ENCODE results near the gene MSL3B.

Gene MSL3B

GRCh38 chr2:233819884-233820773 is 48.1 kb downstream of the MSL3B start:
- TF ChIP-seq CTCF (IDR thresholded peaks at IDR 0.05; ENCODE audit: insufficient read depth, low read depth, low read length, missing control alignments) = no peak

GRCh38 chr2:233818639-233819621 is 49.3 kb downstream of the MSL3B start:
- no peak overlapping the region for H3K4me3 ChIP-seq (ENCODE audit: low read depth, low read length)
- TF ChIP-seq CTCF (IDR thresholded peaks at IDR 0.05; ENCODE audit: insufficient read depth, low read depth, low read length, missing control alignments) = no peak
- DNase-seq (ENCODE audit: low read depth) = no peak

More at GRCh38 chr2:233819884-233820773, 48.1 kb downstream of the MSL3B start:
- no peak for DNase-seq (ENCODE audit: low read depth)
- H3K4me3 ChIP-seq (ENCODE audit: low read depth, low read length) = no peak overlapping the region

- no peak overlapping the region for H3K4me3 ChIP-seq (ENCODE audit: low read depth, low read length)
- DNase-seq (ENCODE audit: low read depth) = no peak
- TF ChIP-seq CTCF (IDR thresholded peaks at IDR 0.05; ENCODE audit: insufficient read depth, low read depth, low read length, missing control alignments) = no peak
These were observed 50.1 kb downstream of the MSL3B start for GRCh38 chr2:233817995-233818638.

- DNase-seq (ENCODE audit: low read depth) = no peak
- TF ChIP-seq CTCF (IDR thresholded peaks at IDR 0.05; ENCODE audit: insufficient read depth, low read depth, low read length, missing control alignments) = no peak
- no peak overlapping the region for H3K4me3 ChIP-seq (ENCODE audit: low read depth, low read length)
These were observed 50.8 kb downstream of the MSL3B start for GRCh38 chr2:233817361-233817911.

GRCh38 chr2:233816771-233817170 is 51.4 kb downstream of the MSL3B start:
- no peak for DNase-seq (ENCODE audit: low read depth)
- no peak for TF ChIP-seq CTCF (IDR thresholded peaks at IDR 0.05; ENCODE audit: insufficient read depth, low read depth, low read length, missing control alignments)

GRCh38 chr2:233816334-233816733 is 51.9 kb downstream of the MSL3B start:
- TF ChIP-seq CTCF (IDR thresholded peaks at IDR 0.05; ENCODE audit: insufficient read depth, low read depth, low read length, missing control alignments) = no peak
- DNase-seq (ENCODE audit: low read depth) = no peak
- H3K4me3 ChIP-seq (ENCODE audit: low read depth, low read length) = no peak overlapping the region

More at GRCh38 chr2:233816771-233817170, 51.4 kb downstream of the MSL3B start:
- no peak overlapping the region for H3K4me3 ChIP-seq (ENCODE audit: low read depth, low read length)
